GM19395 (cell line): ENCODE results near the gene CDC42.

Source experiments
- ATAC-seq: cut with Tn5 transposase; IDR thresholded peaks from one replicate; pipeline ENCODE4 v1.9.1; 2021; ENCODE audit warnings: mild to moderate bottlenecking, moderate library complexity; ENCODE audit not compliant: unreplicated experiment

CDC42 gene

GRCh38 chr1:22105611-22106207 lies 53.2 kb downstream of the CDC42 start:
- no peak for ATAC-seq

DNA sequence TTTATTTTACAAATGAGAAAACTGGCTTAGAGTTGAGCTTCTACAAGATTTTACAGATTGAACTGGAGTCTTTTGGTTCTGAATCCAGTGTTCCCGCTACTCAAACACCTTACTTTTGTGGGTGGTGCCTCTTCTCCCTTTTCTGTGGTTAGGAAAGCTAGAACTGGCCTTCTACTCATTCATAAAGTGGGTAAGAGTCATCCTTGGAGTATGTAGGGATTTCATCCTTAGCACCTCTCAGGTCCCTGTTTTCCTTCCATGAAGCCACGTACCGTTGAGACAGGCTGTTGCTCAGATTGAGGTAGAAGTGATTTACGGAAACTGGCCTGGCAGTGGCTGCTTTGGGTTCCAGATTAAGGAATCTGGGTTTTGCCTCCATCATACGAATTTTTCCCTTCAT lies 54.6 kb downstream of the CDC42 start:
- ATAC-seq, result no peak

DNA sequence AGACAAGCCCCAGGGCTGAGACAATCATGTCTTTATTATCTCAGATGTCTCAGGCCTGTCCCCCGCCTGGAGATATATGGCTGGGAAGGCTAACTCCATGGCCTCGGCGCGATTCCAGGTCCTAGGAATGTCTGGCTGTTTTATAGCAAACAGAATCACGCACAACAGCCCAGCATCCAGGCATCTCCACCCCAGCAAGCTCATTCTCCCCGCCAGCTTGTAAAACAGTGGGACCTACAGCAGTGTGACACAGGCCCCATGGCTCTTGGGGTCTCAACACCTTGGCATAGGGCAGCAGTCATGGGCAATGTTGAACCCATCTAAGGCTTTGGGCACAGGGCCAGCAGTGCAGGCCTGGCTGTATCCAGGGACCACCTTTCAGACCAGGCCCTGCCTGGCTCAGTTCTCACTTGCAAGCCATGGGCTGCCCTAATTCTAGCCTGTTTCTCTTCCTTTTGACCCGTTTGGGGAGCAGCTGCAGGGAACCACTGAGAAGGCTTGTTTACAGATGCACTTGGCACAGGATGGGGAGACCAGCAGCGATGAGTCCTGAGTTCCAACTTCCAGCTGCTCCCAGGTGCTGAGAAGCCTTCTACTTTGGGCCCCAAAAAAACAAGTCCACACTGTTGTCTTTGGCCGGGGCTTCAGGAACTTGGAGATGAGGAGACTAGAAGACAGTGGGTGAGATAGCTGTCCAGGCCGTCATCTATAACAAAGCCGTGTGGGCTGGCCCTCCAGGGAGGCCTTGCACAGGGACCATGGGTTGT lies 56.0 kb downstream of the CDC42 start:
- ATAC-seq, result no peak

DNA sequence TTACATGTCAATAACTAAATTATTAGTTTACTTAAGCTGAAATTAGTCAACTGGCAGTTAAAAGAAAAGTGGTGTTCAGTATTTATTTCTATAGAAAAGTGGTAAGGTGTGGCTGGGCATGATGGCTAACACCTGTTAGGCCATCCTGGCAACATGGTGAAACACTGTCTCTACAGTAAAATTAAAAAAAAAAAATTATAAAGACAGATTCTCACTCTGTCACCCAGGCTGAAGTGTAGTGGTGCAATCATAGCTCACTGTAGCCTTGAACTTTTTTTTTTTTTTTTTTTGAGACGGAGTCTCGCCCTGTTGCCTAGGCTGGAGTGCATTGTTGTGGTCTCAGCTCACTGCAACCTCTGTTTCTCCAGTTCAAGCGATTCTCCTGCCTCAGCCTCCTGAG lies 57.5 kb downstream of the CDC42 start:
- ATAC-seq, result no peak

DNA sequence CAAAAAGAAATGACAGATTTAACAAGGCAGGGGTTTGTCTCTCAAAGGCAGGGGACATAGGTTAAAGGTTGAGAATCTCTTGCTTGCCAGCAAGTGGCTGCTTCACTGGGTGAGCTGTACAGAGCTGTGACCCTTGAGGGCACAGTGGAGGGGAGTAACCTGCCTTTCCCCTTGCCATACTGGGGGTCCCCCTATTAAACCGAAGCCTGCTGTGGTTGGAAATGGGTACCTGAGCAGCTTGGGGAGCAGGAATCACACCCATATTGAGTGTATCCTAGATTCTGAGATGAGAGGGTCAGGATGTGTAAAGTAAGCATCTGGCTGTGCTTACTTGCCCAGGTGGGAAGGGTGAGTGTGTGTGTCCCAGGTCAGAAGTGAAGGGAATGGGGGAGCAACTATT lies 58.6 kb downstream of the CDC42 start:
- no peak for ATAC-seq

GRCh38 chr1:22111620-22112019 lies 59.1 kb downstream of the CDC42 start:
- no peak for ATAC-seq

GRCh38 chr1:22112554-22112953 lies 60.0 kb downstream of the CDC42 start:
- no peak for ATAC-seq

GRCh38 chr1:22114083-22115012 lies 61.8 kb downstream of the CDC42 start:
- ATAC-seq, result no peak

GRCh38 chr1:22115286-22115685 lies 62.8 kb downstream of the CDC42 start:
- ATAC-seq, result no peak

DNA sequence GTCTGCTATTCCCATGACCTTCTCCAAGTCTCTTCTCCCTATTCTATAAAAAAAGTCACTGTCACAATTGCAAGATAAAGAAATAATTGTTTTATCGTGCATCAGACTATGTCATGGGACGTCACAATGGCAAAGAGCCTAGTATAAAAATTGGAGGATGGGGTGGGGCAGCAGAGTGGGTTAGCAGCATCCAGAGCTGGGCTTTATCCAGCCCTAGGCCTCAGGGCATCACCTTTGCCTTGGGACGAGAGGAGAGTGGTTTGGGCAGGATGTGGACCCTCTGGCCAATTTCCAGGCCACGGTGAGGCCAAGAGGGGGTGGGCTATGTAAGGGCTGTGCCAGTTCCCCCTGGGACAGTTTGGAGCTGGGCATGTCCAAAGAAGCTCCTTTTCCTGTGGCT lies 64.7 kb downstream of the CDC42 start:
- ATAC-seq, result no peak

DNA sequence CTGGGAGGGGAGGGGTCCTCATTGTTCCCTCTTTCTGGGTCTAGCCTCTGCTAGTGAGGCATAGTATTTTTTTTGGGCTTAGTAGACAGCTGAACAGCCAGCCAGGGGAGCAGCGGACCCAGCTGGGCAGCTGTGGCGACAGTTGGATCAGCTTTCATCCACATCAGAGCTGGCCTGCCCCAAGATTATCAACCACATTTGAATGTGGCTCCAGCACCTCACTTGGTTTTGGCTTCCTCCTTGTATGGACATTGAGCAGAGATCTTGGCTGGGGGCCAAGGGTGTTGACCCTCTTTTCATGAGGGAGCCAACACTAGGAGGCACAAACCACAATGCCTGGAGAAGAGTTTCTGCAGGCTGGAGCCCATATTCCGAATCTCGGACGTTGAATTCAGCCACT lies 65.3 kb downstream of the CDC42 start:
- no peak for ATAC-seq

DNA sequence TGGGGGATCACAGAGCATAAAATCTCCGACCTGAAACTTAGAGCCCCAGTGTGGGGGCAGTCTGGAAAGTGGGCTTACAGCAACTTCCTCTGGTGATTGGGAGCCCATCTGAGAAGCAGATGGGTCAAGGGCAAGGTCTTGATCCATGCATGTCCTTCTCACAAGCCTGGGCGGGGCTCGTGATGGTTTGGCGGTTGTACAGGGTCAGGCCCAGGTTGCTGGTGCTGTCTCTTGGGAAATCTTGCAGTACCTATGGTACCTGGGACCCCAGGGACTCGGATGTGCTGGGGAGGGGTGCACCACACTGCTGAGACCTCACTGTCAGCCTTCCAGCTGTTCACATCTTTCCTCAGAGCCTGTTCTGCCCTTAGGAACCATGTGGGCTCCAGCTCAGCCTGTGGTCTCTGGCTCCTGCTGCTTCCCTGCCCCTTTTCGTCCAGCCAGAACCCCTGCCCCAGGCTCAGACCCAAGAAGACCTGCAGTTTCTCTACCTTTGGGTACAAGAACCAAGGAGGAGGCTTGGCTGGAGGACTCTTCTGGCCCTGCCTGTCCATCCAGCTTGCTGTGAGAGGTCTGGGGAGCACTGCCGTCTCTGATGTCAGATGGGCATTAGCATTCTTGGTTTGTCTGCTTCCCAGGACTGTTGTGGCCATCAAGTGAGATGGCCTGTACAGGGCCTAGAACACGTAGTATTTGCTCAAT lies 65.9 kb downstream of the CDC42 start:
- peak; percentile 34 for ATAC-seq

DNA sequence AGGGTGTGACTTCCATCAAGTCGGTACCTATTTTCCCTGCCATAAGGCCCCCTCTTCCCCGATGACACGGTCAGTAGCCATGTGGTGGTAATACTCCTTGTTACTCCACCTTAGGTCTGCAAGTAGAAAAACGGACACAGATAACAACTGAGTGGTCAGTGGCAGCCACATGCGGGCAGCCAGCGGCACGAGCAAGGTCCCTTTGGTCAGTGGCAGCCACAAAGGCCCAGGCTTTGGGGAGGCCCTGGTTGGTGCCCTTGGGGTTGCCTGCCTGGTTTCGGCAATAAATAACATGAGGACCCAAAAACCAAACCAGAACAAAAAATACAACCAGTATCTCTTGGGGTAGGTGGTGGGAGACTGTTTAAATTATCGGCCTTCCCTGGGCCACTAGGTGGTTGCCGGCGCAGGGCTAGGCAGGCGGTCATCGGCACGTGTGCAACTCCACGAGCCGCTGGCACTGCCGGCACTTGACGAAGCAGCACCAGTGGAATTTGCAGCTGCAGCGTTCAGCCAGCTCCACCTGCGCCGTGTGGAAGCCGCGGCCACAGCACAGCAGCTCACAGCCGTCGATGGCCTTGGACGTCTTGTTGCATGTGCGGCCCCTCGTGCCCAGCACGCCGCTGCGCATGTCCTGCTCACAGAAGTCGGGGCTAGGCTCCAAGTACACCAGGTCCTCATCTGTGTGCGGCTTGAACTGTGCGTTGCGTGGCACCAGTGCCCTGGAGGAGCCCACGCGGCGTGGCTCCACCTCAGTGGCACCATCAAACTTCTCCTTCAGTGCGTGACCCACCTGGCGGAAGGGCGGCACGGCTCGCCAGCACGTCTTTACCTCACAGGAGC lies 67.3 kb downstream of the CDC42 start:
- no peak for ATAC-seq

- no peak for ATAC-seq
Observed at GRCh38 chr1:22120469-22120790, 67.9 kb downstream of the CDC42 start.

DNA sequence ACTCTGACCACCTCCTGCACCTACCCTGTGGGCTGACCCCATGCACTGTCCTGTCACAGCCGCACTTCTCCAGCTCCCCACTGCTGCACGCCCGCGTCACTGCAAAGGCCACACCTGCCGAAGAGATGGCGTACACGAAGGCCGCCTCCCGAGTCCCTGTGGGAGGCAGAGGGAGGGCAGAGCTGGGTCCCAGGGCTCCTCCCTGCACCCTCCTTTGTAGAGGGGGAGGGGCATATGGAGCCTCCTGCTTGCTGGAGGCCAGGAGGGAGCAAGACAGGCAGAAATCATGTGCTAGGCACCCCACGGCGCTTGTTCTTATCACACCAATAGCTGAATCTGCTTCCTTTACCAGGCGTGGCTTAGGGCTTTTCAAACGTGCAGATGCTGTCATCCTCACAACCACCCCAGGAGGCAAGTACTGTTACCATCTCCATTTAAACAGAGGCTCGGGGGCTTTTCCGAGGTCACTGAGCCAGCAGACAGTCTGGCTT lies 69.0 kb downstream of the CDC42 start:
- no peak for ATAC-seq

GRCh38 chr1:22122273-22123070 lies 70.0 kb downstream of the CDC42 start:
- ATAC-seq, result no peak

DNA sequence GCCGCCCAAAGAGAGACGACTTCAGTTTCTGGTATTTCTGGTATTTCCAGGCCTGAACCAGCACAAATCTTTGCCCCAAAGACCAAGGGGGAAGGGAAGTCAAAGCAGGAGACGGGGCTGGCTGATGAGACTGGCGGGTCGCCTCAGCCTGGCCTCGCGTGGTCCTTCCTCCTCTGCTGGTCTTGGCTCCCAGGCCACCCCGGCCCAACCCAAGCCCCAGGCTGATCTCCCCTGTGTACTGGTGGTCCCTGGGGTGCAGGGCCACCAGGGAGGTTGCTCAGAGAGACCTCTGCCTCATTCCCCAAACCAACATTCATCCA lies 70.5 kb downstream of the CDC42 start:
- ATAC-seq, result no peak

GRCh38 chr1:22123901-22124404 lies 71.4 kb downstream of the CDC42 start:
- ATAC-seq, result no peak

DNA sequence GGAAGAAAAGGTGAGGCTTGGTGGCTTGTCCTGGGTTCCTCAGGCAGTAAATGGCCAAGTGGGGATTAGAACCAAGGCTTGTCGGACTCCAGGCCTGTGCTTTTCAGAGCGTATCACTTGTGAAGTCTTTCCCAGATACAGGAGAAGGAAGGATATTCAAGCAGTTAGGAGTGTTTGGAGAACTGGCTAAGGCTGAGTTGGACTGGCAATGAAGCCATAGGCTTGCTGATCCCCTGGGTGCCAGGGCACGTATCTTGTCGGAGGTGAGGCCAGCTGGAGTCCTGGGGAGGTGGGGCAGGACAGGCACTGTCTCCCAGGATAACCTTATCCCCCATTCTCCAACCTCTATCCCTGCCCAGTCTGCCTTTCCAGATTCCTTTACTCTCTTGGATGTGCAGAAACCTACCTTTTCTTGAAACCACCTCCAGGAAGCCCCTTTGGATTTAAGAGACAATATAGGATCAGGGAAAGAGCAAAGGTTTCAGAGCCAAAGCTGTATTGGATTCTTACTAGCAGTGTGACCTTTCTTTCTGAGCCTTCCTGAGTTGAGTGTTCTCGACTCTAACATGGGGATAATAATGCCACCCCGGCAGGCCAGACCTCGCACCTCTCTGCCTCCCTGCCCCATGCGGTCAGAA lies 72.2 kb downstream of the CDC42 start:
- no peak for ATAC-seq
